Testis (tissue), 3 donors: Measurements from ENCODE around the gene CAMTA1. TPM values are rescaled to one million over a fixed set of nuclear protein-coding genes. Genes with fewer than 3 reads are reported as not detected.

Experiments used
- DNase-seq: peaks from one replicate; pipeline ENCODE4 v3.0.0-alpha.2; 2019
- H3K27ac ChIP-seq, 2 donors: fragments of 200-600 bp; sonication (generic); one replicate each; pipeline ENCODE4 v1.5.1; 2019
- H3K27me3 ChIP-seq: fragments of 200-600 bp; sonication (generic); one replicate; pipeline ENCODE4 v1.5.1; 2019
- H3K36me3 ChIP-seq: fragments of 200-600 bp; sonication (generic); one replicate; pipeline ENCODE4 v1.5.1; 2017; ENCODE audit warnings: low read depth; ENCODE audit errors: missing control alignments
- H3K4me1 ChIP-seq: fragments of 200-600 bp; sonication (generic); one replicate; pipeline ENCODE4 v1.5.1; 2019
- H3K4me3 ChIP-seq, 2 donors: fragments of 200-600 bp; sonication (generic); one replicate each; pipeline ENCODE4 v1.5.1; 2017 to 2019
- H3K9me3 ChIP-seq: fragments of 200-600 bp; sonication (generic); one replicate; pipeline ENCODE4 v1.5.1; 2017
- POLR2A ChIP-seq: fragments of 450-650 bp; IDR thresholded peaks from one replicate; pipeline ENCODE4 v1.6.1; 2017; ENCODE audit warnings: antibody characterized with exemption, mild to moderate bottlenecking, moderate library complexity
- WGBS, 2 donors: methylation state at CpG; one replicate each; pipeline ENCODE4 v1.1.5; 2018; 5-methylcytosine and 5-hydroxymethylcytosine counted together
- intact Hi-C: fragments of 100-400 bp; cut with DNase I; formaldehyde crosslinking; loops from one replicate; pipeline ENCODE4 v1.15.1; 2023; ENCODE audit warnings: low total_unique reads
- polyA plus RNA-seq: library from polyadenylated mRNA; stranded (reverse); fragments of 350-450 nt; fragmentation: Illumina TruSeq; extraction: RNeasy Lipid Tissue Mini Kit (QIAGEN cat#74804); gene quantifications from one replicate; pipeline ENCODE4 v1.2.3, GENCODE V29; 2014; ENCODE audit warnings: low read depth, low replicate concordance; ENCODE audit not compliant: insufficient read depth
- total RNA-seq, 2 donors: library from RNA; depleted of rRNA; stranded (reverse); fragments of >200 nt; gene quantifications; one replicate each; pipeline ENCODE4 v1.2.3, GENCODE V29; 2016
- TF ChIP-seq, protein P1 (sequence below), 3 experiments: fragments of 450-650 bp in 2 of 3; fragments of 200-600 bp in 1 of 3; sonication (generic) in 1 of 3; IDR thresholded peaks; one replicate each; pipeline ENCODE4 v1.5.1; 2016 to 2019; ENCODE audit warnings: antibody characterized with exemption in 3 of 3, mild to moderate bottlenecking in 2 of 3, moderate library complexity in 1 of 3

CAMTA1 gene
- total and polyA plus RNA-seq, 3 donors from 2014 or later = 116 to 158 (median 119) TPM

GRCh38 chr1:7385471-7386225, 600.4 kb downstream of the CAMTA1 start:
- intact Hi-C loops = no loop called here
- no peaks in the 10 kb centered on the region for H3K9me3 ChIP-seq
- peaks cover 43% of the 10 kb centered on the region for H3K4me1 ChIP-seq
- TF ChIP-seq POLR2A = no peak
- TF ChIP-seq, protein P1, sequence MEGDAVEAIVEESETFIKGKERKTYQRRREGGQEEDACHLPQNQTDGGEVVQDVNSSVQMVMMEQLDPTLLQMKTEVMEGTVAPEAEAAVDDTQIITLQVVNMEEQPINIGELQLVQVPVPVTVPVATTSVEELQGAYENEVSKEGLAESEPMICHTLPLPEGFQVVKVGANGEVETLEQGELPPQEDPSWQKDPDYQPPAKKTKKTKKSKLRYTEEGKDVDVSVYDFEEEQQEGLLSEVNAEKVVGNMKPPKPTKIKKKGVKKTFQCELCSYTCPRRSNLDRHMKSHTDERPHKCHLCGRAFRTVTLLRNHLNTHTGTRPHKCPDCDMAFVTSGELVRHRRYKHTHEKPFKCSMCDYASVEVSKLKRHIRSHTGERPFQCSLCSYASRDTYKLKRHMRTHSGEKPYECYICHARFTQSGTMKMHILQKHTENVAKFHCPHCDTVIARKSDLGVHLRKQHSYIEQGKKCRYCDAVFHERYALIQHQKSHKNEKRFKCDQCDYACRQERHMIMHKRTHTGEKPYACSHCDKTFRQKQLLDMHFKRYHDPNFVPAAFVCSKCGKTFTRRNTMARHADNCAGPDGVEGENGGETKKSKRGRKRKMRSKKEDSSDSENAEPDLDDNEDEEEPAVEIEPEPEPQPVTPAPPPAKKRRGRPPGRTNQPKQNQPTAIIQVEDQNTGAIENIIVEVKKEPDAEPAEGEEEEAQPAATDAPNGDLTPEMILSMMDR (IDR thresholded peaks at IDR 0.05) = no peak
- DNase-seq = peak; percentile 7
- no peaks in the 10 kb centered on the region for H3K36me3 ChIP-seq
- no peak overlapping the region for H3K27ac ChIP-seq
- H3K27me3 ChIP-seq = no peaks in the 10 kb centered on the region
- 87 to 90% methylated on average over 7 to 19 of the region's 19 CpGs for WGBS, 2 donors
- no peak overlapping the region for H3K4me3 ChIP-seq

- TF ChIP-seq, protein P1 (IDR thresholded peaks at IDR 0.05) = no peak
- TF ChIP-seq POLR2A = no peak
- WGBS, 2 donors = 57 to 59% methylated on average over 12 to 20 of the region's 20 CpGs
- Histone ChIP-seq H3K9me3 (no peaks in the 10 kb centered on the region), H3K4me1 (peaks cover 43% of the 10 kb centered on the region), H3K27me3 (no peaks in the 10 kb centered on the region), H3K36me3 (no peaks in the 10 kb centered on the region), H3K4me3 (no peak overlapping the region), H3K27ac (no peak overlapping the region)
- peak; percentile 64 for DNase-seq
- intact Hi-C loops = no loop called here
These were observed 601.2 kb downstream of the CAMTA1 start for GRCh38 chr1:7386226-7387052.

- TF ChIP-seq POLR2A = no peak
- TF ChIP-seq, protein P1 (IDR thresholded peaks at IDR 0.05) = no peak
- Histone ChIP-seq H3K27me3 (no peaks in the 10 kb centered on the region), H3K9me3 (no peaks in the 10 kb centered on the region), H3K36me3 (no peaks in the 10 kb centered on the region), H3K4me1 (peaks cover 43% of the 10 kb centered on the region), H3K4me3 (no peak overlapping the region), H3K27ac (no peak overlapping the region)
- intact Hi-C loops = no loop called here
- peak; percentile 14 for DNase-seq
- WGBS, 2 donors = 54 to 55% methylated on average over 9 of the region's 9 CpGs
These were observed 602.0 kb downstream of the CAMTA1 start for GRCh38 chr1:7387053-7387927.

GRCh38 chr1:7388141-7388487, 602.9 kb downstream of the CAMTA1 start:
- TF ChIP-seq POLR2A = no peak
- TF ChIP-seq, protein P1 (IDR thresholded peaks at IDR 0.05) = no peak
- H3K36me3 ChIP-seq = no peaks in the 10 kb centered on the region
- intact Hi-C loops = no loop called here
- no peaks in the 10 kb centered on the region for H3K9me3 ChIP-seq
- 26 to 47% methylated on average over 8 to 11 of the region's 11 CpGs for WGBS, 2 donors
- DNase-seq = peak; percentile 71
- H3K4me1 ChIP-seq = peaks cover 43% of the 10 kb centered on the region
- peak overlapping the region; percentile 18 to 72 for H3K27ac ChIP-seq
- no peaks in the 10 kb centered on the region for H3K27me3 ChIP-seq
- no peak overlapping the region for H3K4me3 ChIP-seq
